Measurements from ENCODE around the gene RNF2. TPM values are rescaled to one million over a fixed set of nuclear protein-coding genes. Genes with fewer than 3 reads are reported as not detected.
"Not testable (repeated sequence)": the region's sequence is repeated elsewhere in the genome, so short reads cannot be mapped to it uniquely, and the experiment has no call there.

RNF2 gene
- total RNA-seq, 2 donors from 2014 or later = 12.6 to 14.1 TPM

- Histone ChIP-seq H3K36me3 (no peaks in the 10 kb centered on the region), H3K27ac (no peak overlapping the region), H3K9me3 (no peaks in the 10 kb centered on the region), H3K27me3 (no peaks in the 10 kb centered on the region), H3K4me1 (peaks cover 0 to 23% of the 10 kb centered on the region in 2 donors), H3K4me3 (no peak overlapping the region)
- TF ChIP-seq CTCF (IDR thresholded peaks at IDR 0.05) = no peak
- no peak for DNase-seq (ENCODE audit: low spot score)
Measured at GRCh38 chr1:185062710-185063370, 17.5 kb downstream of the RNF2 start.

DNA sequence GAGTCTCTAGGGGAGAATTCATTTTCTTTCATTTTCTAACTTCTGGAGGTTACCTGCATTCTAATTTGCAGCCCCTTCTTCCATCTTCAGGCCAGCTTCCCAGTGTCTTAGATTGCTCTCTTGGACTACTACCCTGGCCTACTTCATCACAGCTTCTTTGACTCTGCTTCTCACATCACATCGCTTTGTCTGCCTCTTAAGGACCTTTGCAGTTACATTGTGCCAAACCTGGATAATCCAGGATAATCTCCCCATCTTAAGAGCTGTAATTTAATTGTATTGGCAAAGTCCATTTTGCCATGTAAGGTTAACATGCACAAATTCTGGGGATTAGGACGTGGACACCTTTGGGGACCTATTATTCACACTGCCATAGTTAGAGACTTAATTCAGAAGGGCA is 18.4 kb downstream of the RNF2 start:
- no peak overlapping the region for H3K4me3 ChIP-seq
- DNase-seq (ENCODE audit: low spot score) = no peak
- no peak for TF ChIP-seq CTCF (IDR thresholded peaks at IDR 0.05)
- no peak overlapping the region for H3K27ac ChIP-seq
- H3K27me3 ChIP-seq = no peaks in the 10 kb centered on the region
- peaks cover 0 to 24% of the 10 kb centered on the region in 2 donors for H3K4me1 ChIP-seq
- no peaks in the 10 kb centered on the region for H3K36me3 ChIP-seq
- H3K9me3 ChIP-seq = no peaks in the 10 kb centered on the region

- peaks cover 0 to 16% of the 10 kb centered on the region in 2 donors for H3K4me1 ChIP-seq
- H3K27ac ChIP-seq; DNase-seq (ENCODE audit: low spot score); H3K9me3 ChIP-seq; H3K27me3 ChIP-seq; H3K4me3 ChIP-seq; H3K36me3 ChIP-seq: not testable (repeated sequence)
Measured at GRCh38 chr1:185065006-185065405, 19.6 kb downstream of the RNF2 start.

- Histone ChIP-seq H3K9me3 (no peaks in the 10 kb centered on the region), H3K27ac (no peak overlapping the region), H3K36me3 (no peaks in the 10 kb centered on the region), H3K4me3 (no peak overlapping the region), H3K4me1 (peaks cover 0 to 16% of the 10 kb centered on the region in 2 donors), H3K27me3 (no peaks in the 10 kb centered on the region)
- no peak for DNase-seq (ENCODE audit: low spot score)
- TF ChIP-seq CTCF (IDR thresholded peaks at IDR 0.05) = no peak
Measured at GRCh38 chr1:185066181-185066580, 20.8 kb downstream of the RNF2 start.

DNA sequence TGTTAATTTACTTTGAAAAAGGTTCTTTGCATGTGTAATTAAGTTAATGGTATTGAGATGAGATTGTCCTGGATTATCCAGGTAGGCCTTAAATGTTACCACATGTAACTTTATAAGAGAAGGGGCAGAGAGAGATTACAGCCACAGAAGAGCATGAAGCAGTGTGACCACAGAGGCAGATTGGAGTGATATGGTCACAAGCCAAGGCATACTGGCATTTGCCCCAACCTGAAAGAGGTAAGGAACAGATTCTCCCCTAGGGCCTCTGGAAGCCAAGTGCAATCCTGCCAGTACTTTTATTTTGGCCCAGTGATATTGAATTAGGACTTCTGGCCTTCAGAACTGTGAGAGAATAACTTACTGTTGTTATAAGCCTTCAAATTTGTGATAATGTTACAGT is 23.0 kb downstream of the RNF2 start:
- H3K9me3 ChIP-seq = no peaks in the 10 kb centered on the region
- no peak overlapping the region for H3K4me3 ChIP-seq
- no peak overlapping the region for H3K27ac ChIP-seq
- no peaks in the 10 kb centered on the region for H3K36me3 ChIP-seq
- peaks cover 0 to 5% of the 10 kb centered on the region in 2 donors for H3K4me1 ChIP-seq
- no peak for TF ChIP-seq CTCF (IDR thresholded peaks at IDR 0.05)
- no peaks in the 10 kb centered on the region for H3K27me3 ChIP-seq
- no peak for DNase-seq (ENCODE audit: low spot score)

GRCh38 chr1:185069202-185069772 is 23.9 kb downstream of the RNF2 start:
- DNase-seq (ENCODE audit: low spot score) = no peak
- Histone ChIP-seq H3K4me1 (peaks cover 0 to 5% of the 10 kb centered on the region in 2 donors), H3K36me3 (no peaks in the 10 kb centered on the region), H3K9me3 (no peaks in the 10 kb centered on the region), H3K27ac (no peak overlapping the region), H3K27me3 (no peaks in the 10 kb centered on the region), H3K4me3 (no peak overlapping the region)
- TF ChIP-seq CTCF (IDR thresholded peaks at IDR 0.05) = no peak
